SK-N-SH treated with all-trans-retinoic acid at 6 μM for 48 hours (cell line): ENCODE results near the gene KPNA1.

Experiments
- CSDC2 ChIP-seq: fragments of 250-450 bp; sonication (Bioruptor Pico); IDR thresholded peaks from 2 replicates; pipeline ENCODE4 v1.5.0; 2020; ENCODE audit warnings: mild to moderate bottlenecking, moderate library complexity
- OSR1 ChIP-seq: fragments of 250-450 bp; sonication (Bioruptor Pico); IDR thresholded peaks from 2 replicates; pipeline ENCODE4 v1.8.0; 2022; ENCODE audit warnings: moderate library complexity, mild to moderate bottlenecking, inconsistent platforms
- POU6F1 ChIP-seq: fragments of 250-450 bp; sonication (Bioruptor Pico); IDR thresholded peaks from 2 replicates; pipeline ENCODE4 v1.8.0; 2021; ENCODE audit warnings: low read depth, mild to moderate bottlenecking, moderate library complexity, borderline replicate concordance
- RARB ChIP-seq: fragments of 250-450 bp; sonication (Bioruptor Pico); IDR thresholded peaks from 2 replicates; pipeline ENCODE4 v1.8.0; 2021; ENCODE audit warnings: mild to moderate bottlenecking, moderate library complexity
- ZC3H10 ChIP-seq: fragments of 250-450 bp; sonication (Bioruptor Pico); IDR thresholded peaks from 2 replicates; pipeline ENCODE4 v1.5.1; 2021; ENCODE audit warnings: mild to moderate bottlenecking, moderate library complexity
- ZFP3 ChIP-seq: fragments of 250-450 bp; sonication (Bioruptor Pico); IDR thresholded peaks from 2 replicates; pipeline ENCODE4 v1.5.0; 2020; ENCODE audit warnings: mild to moderate bottlenecking, moderate library complexity
- ZFP30 ChIP-seq: fragments of 450-650 bp; formaldehyde crosslinking; IDR thresholded peaks from 2 replicates; pipeline ENCODE4 v1.5.0; 2022; ENCODE audit warnings: mild to moderate bottlenecking, moderate library complexity
- ZNF70 ChIP-seq: fragments of 450-650 bp; formaldehyde crosslinking; IDR thresholded peaks from 2 replicates; pipeline ENCODE4 v1.5.0; 2020; ENCODE audit warnings: mild to moderate bottlenecking, moderate library complexity
- TF ChIP-seq, protein P1 (sequence below): fragments of 250-450 bp; sonication (Bioruptor Pico); IDR thresholded peaks from 2 replicates; pipeline ENCODE4 v1.5.1; 2020; ENCODE audit warnings: low read depth, mild to moderate bottlenecking, moderate library complexity

GRCh38 chr3:122562923-122563716 lies 48.4 kb upstream of the KPNA1 start:
- TF ChIP-seq CSDC2 (CRISPR knock-in tag) (no peak), OSR1 (CRISPR knock-in tag) (no peak), ZC3H10 (no peak), ZFP3 (CRISPR knock-in tag) (no peak), POU6F1 (CRISPR knock-in tag) (no peak), ZNF70 (CRISPR knock-in tag) (no peak), ZFP30 (CRISPR knock-in tag) (no peak), RARB (CRISPR knock-in tag) (no peak)
- TF ChIP-seq, protein P1, sequence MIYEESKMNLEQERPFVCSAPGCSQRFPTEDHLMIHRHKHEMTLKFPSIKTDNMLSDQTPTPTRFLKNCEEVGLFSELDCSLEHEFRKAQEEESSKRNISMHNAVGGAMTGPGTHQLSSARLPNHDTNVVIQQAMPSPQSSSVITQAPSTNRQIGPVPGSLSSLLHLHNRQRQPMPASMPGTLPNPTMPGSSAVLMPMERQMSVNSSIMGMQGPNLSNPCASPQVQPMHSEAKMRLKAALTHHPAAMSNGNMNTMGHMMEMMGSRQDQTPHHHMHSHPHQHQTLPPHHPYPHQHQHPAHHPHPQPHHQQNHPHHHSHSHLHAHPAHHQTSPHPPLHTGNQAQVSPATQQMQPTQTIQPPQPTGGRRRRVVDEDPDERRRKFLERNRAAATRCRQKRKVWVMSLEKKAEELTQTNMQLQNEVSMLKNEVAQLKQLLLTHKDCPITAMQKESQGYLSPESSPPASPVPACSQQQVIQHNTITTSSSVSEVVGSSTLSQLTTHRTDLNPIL (CRISPR knock-in tag): no peak
